Prostate gland (tissue), 2 donors: ENCODE measurements around the gene ZSWIM5.
"Not testable (repeated sequence)": the region's sequence is repeated elsewhere in the genome, so short reads cannot be mapped to it uniquely, and the experiment has no call there.

Experiments used
- POLR2A ChIP-seq: fragments of 450-650 bp; IDR thresholded peaks from one replicate; pipeline ENCODE4 v1.6.1; 2016; ENCODE audit warnings: antibody characterized with exemption, mild to moderate bottlenecking
- POLR2AphosphoS5 ChIP-seq: sonication (generic); formaldehyde crosslinking; IDR thresholded peaks from one replicate; pipeline ENCODE4 v1.6.1; 2017; ENCODE audit warnings: antibody characterized with exemption
- TF ChIP-seq, protein P1 (sequence below), 4 experiments: fragments of 200-600 bp in 2 of 4; fragments of 450-650 bp in 2 of 4; sonication (generic) in 2 of 4; IDR thresholded peaks; 1 replicate in 3 of 4; 2 replicates in 1 of 4; pipeline ENCODE4 v1.5.1; 2016 to 2019; ENCODE audit warnings: antibody characterized with exemption in 4 of 4, mild to moderate bottlenecking in 2 of 4, moderate library complexity in 2 of 4

DNA sequence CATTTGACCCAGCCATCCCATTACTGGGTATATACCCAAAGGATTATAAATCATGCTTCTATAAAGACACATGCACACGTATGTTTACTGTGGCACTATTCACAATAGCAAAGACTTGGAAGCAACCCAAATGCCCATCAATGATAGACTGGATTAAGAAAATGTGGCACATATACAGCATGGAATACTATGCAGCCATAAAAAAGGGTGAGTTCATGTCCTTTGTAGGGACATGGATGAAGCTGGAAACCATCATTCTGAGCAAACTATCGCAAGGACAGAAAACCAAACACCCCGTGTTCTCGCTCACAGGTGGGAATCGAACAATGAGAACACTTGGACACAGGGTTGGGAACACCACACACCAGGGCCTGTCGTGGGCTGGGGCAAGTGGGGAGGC, 38.5 kb downstream of the ZSWIM5 start:
- TF ChIP-seq POLR2A, POLR2AphosphoS5: not testable (repeated sequence)
- TF ChIP-seq, protein P1, sequence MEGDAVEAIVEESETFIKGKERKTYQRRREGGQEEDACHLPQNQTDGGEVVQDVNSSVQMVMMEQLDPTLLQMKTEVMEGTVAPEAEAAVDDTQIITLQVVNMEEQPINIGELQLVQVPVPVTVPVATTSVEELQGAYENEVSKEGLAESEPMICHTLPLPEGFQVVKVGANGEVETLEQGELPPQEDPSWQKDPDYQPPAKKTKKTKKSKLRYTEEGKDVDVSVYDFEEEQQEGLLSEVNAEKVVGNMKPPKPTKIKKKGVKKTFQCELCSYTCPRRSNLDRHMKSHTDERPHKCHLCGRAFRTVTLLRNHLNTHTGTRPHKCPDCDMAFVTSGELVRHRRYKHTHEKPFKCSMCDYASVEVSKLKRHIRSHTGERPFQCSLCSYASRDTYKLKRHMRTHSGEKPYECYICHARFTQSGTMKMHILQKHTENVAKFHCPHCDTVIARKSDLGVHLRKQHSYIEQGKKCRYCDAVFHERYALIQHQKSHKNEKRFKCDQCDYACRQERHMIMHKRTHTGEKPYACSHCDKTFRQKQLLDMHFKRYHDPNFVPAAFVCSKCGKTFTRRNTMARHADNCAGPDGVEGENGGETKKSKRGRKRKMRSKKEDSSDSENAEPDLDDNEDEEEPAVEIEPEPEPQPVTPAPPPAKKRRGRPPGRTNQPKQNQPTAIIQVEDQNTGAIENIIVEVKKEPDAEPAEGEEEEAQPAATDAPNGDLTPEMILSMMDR (IDR thresholded peaks at IDR 0.05): not testable (repeated sequence)
